ENCODE results near the gene CYB5A.
"Not testable (repeated sequence)": the region's sequence is repeated elsewhere in the genome, so short reads cannot be mapped to it uniquely, and the experiment has no call there.

Gene CYB5A

GRCh38 chr18:74294526-74294925, 2.8 kb upstream of the CYB5A start:
- H3K4me3 ChIP-seq (replicated peaks; ENCODE audit: low read depth, low read length) = no peak overlapping the region
- no peak for DNase-seq (ENCODE audit: low read depth)
- no peak for TF ChIP-seq CTCF (IDR thresholded peaks at IDR 0.05; ENCODE audit: low read length, missing control alignments)

- H3K4me3 ChIP-seq (replicated peaks; ENCODE audit: low read depth, low read length); DNase-seq (ENCODE audit: low read depth): not testable (repeated sequence)
These were observed 1.2 kb upstream of the CYB5A start for GRCh38 chr18:74292982-74293381.

- DNase-seq (ENCODE audit: low read depth) = no peak
- H3K4me3 ChIP-seq (replicated peaks; ENCODE audit: low read depth, low read length) = peak overlapping the region; percentile 96
- no peak for TF ChIP-seq CTCF (IDR thresholded peaks at IDR 0.05; ENCODE audit: low read length, missing control alignments)
These were observed 737 bp upstream of the CYB5A start for GRCh38 chr18:74292541-74292858.

- no peak for DNase-seq (ENCODE audit: low read depth)
- peak overlapping the region; percentile 96 for H3K4me3 ChIP-seq (replicated peaks; ENCODE audit: low read depth, low read length)
- TF ChIP-seq CTCF (IDR thresholded peaks at IDR 0.05; ENCODE audit: low read length, missing control alignments) = no peak
These were observed 342 bp downstream of the CYB5A start for GRCh38 chr18:74291472-74291770.

- no peak for TF ChIP-seq CTCF (IDR thresholded peaks at IDR 0.05; ENCODE audit: low read length, missing control alignments)
- peak; percentile 20 for DNase-seq (ENCODE audit: low read depth)
- H3K4me3 ChIP-seq (replicated peaks; ENCODE audit: low read depth, low read length) = peak overlapping the region; percentile 96
These were observed 830 bp downstream of the CYB5A start for GRCh38 chr18:74290794-74291471.

- DNase-seq (ENCODE audit: low read depth) = no peak
- no peak for TF ChIP-seq CTCF (IDR thresholded peaks at IDR 0.05; ENCODE audit: low read length, missing control alignments)
- peak overlapping the region; percentile 96 for H3K4me3 ChIP-seq (replicated peaks; ENCODE audit: low read depth, low read length)
These were observed 1.7 kb downstream of the CYB5A start for GRCh38 chr18:74290021-74290420.

- H3K4me3 ChIP-seq (replicated peaks; ENCODE audit: low read depth, low read length) = no peak overlapping the region
- DNase-seq (ENCODE audit: low read depth) = peak; percentile 53
- TF ChIP-seq CTCF (IDR thresholded peaks at IDR 0.05; ENCODE audit: low read length, missing control alignments) = no peak
These were observed 2.6 kb downstream of the CYB5A start for GRCh38 chr18:74289137-74289536.

Data from fibroblast of pulmonary artery (primary cell).